LoVo (cell line): Measurements from ENCODE around the gene TMEM86A.
A peak's percentile ranks its signal among the peaks of the same experiment; 100 is the strongest.

Experiments used
- DNase-seq: peaks from one replicate; pipeline ENCODE4 v3.0.0-alpha.2; 2016; ENCODE audit warnings: low spot score

The TMEM86A gene

DNA sequence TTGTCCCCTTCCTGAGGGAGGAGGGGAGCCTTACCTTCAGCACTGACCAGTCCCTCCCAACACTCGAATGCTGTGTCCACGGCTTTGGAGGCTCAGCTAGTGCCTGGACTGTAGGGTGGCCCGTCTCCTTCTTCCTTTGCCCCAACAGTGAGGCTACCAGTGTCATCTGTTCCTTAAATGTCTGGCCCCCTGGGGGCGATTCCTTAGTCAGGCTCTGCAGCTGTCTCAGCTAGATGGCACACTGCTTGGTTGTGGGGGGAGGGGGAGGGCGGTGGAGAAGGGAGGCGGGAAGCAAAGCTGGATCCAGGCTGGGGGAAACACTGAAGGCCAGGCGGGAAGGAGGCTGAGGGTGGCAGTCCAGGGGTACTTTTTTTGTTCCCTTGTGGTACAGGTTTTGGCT, 27.5 kb downstream of the TMEM86A start, which contains the start of gene IGSF22:
IGSF22 (minus strand) TSS at position 149 of the 400 bp plus-strand sequence. CDS start 1,952 bp downstream, outside the sequence.
- DNase-seq = no peak

GRCh38 chr11:18727479-18728236, 29.1 kb downstream of the TMEM86A start:
- peak; percentile 24 for DNase-seq

DNA sequence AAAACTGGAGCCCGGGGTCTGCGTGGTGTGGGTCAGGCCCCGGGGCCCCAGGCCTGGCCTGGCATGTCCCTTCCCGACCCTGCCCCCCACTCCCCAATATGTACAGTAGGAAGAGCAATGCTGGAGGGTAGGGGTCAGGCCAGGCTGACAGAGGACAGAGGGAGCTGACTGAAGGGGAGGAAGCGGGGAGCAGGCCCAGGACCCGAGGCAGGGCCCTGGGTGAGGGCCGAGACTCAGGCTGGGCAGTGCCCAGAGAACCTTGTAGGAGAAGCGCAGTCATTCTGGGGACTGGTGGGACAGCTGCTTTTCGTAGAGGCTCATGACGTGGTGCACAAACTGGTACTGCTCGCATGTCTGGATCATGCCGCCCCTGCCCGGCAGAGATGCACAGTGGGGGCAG, 30.1 kb downstream of the TMEM86A start:
- no peak for DNase-seq

DNA sequence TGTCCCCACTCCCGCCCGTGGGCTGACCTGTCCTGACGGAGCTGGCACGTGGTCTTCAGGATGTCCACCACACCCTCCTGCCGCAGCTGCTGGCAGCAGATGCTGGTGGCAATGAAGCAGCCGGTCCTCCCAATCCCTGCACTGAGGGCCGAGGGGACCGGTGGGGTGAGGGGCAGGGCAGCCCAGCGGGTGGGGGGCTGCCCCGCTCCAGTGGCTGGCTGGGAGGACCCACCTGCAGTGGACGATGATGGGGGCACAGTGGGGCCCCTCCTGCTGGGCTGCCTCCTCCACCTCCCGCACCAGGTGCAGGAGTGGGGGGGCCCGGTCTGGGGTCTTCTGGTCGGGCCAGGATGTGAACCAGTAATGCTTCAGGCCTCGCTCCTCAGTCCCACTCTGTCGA, 30.8 kb downstream of the TMEM86A start:
- DNase-seq = no peak

GRCh38 chr11:18730020-18730419, 31.4 kb downstream of the TMEM86A start:
- DNase-seq = no peak

DNA sequence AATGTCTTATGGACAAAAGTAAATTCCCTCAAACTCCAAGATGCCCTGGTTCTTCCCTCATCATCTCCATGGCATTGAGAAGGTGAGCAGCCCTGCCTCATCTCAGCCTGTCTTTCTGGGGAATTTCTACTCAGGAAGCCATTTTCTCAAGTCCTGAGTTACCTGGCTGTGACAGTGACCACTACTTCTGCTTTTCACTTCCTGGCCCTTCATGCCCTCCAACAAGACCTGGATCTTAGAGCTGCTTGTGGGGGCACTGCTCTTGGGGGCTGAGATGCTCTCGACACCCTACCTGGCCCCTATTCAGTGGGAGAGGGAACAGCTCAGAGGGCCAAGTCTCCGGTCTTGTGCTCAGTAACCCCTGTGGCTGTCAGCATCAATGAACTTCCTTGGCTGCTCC, 32.9 kb downstream of the TMEM86A start:
- DNase-seq = no peak

DNA sequence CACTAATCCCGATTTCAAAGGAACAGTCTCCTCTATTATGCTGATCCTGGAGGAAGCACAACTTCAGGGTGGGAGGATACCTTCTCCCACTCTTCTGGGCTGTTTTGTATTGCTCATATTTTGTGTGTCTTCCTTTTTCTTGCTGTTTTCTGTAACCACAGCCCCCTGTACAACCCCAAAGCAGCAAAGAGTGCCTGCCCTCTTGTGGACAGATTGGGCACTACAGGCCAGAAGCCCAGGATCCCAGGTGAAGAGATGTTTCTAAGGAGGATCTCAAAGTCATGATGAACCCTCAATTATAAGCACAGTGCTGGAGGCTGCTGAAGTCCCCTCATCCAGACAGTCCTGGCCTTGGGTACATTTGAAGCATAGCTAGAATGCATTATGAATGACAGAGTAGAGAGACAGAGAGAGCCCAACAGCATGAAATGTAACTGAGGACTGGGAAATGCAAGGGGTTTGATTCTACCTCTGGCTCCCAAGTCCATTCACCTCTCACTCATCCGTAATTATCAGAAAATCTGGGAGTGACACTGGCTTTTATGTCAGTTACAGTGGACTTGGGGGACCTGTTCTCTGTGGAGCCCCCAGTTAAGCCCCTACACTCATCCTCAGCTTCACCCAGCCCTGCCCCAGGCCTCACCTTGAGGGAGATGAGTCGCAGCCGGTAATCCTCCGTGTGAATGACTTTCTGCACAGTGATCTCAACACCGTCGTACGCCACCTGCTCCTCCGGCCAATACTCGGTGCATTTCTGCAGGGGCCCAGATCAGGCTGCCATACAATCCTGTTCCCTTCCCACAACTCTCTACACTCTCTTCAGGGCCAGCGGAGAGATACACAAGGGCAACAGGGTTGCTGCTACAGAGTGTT, 33.6 kb downstream of the TMEM86A start:
- DNase-seq = peak; percentile 43

DNA sequence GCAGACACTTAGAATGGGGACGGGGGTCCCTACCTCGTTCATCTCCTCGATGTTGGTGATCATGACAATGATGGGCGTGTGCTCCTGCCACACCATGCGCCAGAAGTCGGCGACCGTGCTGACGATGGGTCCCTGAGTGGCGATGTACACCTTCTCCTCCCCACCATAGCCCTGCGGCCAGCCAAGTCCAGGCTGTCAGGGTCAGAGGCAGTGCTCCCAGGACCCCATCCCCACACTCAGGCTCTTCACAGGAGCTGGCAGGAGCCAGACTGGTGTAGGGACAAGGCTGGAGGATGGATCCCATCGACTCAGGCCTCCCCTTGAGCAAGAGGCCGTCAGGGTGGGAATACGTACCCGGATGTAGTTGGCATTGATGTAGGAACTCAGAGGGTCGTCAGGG, 34.6 kb downstream of the TMEM86A start:
- DNase-seq = no peak

DNA sequence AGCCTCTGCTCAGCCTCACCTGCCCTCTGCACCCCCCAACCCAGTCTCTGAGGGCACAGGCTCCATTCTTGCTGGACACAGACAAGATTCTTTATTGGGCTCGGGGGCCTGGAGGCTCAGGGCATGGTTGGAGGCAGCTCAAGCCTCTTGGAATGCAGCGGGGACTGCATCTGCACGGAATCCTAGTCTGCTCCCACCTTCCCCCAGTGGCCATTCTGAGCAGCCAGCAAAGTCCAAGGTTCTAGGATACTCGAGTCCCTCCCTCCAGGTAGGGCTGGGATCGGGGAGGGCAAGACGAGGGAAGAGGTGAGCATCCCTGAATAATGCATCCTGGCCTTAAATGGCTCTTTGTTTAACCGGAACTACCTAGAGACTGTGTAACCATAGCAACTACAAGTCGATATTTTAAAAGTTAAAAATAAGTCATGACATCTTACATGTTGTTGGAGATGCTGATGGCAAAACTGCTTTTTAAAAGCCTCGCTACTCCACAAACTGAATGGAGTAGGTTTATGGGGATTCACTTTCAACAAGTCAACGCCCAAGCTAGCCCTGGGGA, 38.1 kb downstream of the TMEM86A start:
- no peak for DNase-seq

DNA sequence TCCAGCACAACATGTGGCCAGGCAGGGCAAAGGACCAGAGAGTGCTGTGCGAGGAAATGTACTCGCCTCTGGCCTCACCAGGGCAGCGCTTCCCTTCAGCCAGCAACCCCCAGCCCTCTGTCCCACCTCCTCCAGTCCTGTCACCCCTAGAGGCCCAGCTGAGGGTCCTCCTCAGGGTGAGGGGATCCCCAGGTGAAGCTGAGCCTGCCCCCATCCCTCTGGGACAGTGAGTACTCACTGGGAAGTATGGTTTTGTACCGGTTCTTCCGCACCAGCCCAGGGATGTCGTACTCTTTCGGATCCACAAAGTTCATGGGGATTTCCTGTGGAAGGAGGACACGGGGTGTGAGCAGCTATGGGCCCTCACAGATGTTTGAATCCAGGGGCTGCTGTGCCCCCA, 39.1 kb downstream of the TMEM86A start:
- DNase-seq = no peak

DNA sequence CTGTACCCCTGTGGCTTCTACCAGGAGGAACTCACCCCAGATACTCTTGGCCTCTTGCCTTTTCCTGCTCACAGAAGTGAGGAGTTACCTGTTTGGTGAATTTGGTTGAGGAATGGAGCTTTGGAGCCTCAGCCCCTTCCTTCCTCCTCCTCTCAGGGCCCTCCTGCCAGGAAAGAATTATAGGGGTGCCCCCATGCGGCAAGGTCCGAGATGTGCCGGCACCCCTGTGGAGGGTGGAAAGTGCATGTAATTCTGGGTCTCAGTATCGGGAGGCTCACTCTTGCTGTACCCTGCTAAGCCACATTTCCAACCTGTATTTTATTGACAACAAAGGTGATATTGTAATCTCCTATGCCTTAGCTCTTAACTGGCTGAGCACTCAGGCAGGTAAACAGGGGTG, 41.1 kb downstream of the TMEM86A start:
- DNase-seq = no peak

GRCh38 chr11:18741783-18742182, 43.2 kb downstream of the TMEM86A start:
- DNase-seq = no peak

DNA sequence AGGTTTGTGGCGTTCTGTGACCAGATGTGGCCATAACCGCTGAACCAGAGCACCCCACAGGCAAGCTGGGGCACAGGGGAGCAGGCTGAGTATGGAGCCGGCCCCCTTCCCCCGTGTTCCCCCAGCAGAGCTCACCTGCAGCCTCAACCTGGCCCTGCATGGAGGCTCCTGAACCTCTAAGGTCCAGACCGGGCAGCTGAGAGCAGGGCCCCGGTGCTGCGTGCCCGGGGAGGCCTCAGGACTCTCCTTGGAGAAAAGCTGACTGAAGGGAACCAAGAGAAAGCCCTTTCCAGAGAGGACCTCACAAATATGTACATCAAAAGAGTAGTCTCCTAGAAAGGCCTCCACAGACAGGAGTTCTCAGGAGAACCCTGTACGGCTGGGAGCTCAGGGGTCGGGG, 44.8 kb downstream of the TMEM86A start:
- DNase-seq = no peak

DNA sequence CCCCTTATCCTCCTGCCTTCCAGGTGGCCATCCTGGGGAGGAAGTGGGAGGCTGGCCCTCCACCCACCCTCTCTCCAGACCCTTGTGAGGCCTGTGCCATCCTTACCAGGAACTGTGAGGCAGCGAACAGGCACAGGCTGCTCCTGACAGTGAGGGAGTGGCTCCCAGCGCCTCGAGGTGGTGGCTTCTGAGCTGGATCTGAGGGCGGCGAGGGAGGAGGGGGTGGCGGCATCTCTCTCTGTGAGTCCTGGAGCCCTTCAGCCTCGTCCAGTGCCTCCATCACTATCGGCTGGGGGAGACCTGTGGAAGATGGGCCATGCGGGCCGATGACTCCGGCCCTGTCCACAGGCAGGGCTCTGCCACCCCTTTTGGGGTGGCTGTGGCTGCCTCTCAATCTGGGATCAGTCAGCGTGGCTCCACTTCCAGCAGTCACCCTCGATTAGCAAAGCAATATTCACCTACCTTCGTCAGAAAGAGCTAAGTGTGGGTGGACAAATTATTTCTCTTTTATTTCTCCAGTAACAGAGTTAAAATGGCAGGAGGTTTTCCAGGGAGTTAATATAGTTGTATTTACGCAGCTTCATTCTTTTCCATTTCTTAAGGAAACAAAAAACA, 45.4 kb downstream of the TMEM86A start:
- DNase-seq = no peak

DNA sequence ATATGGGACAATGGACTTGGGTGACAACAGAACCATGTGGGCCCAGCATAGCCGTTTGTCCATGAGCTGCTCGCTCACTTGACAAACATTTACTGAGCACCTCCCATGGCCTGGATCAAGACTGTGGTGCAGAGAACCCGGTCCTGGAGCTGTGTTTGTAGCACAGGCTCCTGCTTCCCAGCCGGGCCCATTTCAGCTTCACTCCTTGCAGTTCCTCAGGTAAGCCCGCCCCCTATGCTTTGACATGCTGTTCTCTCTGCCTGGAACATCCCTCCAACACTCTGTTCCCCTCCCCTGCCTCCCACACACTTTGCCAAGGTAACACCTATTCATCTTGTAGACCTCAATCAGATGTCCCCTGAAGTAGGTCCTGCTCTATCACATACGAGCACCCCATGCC, 46.7 kb downstream of the TMEM86A start:
- DNase-seq = no peak

GRCh38 chr11:18748766-18749365, 50.3 kb downstream of the TMEM86A start:
- no peak for DNase-seq

DNA sequence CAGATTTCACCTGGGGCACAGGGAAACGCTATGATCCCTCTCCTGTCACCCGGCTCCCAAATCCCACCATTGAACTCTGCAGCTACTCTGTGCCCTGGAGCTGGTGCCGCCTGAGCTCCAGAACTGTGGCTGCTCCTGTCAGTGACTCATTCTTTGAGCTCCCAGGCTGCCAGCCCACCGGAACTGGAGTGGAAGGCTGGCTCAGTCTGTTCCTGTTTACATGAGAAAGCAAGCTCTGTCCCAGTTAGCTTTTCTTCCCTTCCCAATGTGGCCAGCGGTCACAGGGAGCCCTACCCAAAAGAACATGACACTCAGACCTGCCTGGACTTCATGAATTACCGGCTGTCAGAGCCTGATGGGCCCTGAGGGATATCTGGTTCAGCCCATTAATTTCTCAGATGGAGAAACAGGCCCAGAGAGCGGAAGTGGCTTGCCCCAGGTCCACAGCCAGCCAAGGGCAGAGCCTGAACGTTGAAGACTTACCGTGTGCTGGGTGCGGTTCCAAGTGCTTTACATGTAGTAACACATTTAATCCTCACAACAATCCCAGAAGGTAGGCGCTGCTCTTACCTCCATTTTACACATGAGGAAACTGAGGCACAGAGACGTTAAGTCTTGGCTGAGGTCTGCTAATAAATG, 51.2 kb downstream of the TMEM86A start:
- no peak for DNase-seq

DNA sequence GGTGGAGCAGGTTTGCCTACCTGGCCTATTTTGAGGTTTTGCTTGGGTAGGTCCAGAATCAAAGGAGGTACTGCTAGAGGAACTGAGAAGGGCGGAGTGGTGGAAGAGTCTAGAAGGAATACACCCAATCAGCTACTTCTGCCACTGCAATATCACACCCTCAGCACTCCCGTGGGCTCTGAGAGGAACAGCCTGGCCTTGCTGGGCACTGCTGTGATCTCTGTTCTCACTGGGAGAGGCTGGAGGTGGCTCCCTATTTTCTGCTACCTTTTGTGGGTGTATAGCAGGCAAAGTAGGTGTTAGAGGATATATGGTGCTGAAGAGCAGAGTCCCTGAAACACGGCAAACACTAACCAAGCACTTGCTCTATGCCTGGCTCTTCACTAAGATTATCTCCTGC, 52.4 kb downstream of the TMEM86A start:
- no peak for DNase-seq

DNA sequence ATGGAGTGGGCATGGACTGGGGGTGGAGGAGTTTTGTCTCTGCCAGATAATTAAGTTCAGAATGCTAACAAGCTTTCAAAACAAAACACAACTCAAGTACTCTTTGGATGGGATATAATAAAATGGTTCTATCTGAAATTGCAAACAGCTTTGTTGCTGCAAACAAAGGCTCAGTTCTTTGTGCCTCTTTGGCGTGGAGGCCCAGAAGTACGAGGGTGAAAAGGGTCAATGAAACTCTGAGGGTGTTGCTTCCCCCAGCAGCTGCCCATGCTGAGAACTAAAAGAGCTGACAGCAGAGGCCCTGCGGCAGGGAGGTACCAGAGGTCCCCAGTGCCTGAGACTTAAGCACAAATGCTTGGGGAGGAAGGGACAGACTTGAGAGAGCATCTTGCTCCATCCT, 53.9 kb downstream of the TMEM86A start:
- DNase-seq = no peak

GRCh38 chr11:18754308-18754707, 55.7 kb downstream of the TMEM86A start:
- no peak for DNase-seq
